Measurements from ENCODE around the gene COPS7A. TPM values are rescaled to one million over a fixed set of nuclear protein-coding genes. Genes with fewer than 3 reads are reported as not detected.

The COPS7A gene
- total and polyA plus RNA-seq, 9 of the 15 experiments (the other 6 are each of a cell fraction or from before 2014, with no cell fraction given) = 12.7 to 36.0 (median 24.3) TPM

GRCh38 chr12:6778574-6779550, 55.0 kb downstream of the COPS7A start (continued):
- TF ChIP-seq HNRNPL (IDR thresholded peaks at IDR 0.05; ENCODE audit: low read depth, low read length) (no peak), RAD51 (IDR thresholded peaks at IDR 0.05; ENCODE audit: borderline replicate concordance, low read depth) (no peak), ZKSCAN8 (CRISPR knock-in tag; IDR thresholded peaks at IDR 0.05) (no peak), ZNF184 (CRISPR knock-in tag; IDR thresholded peaks at IDR 0.05) (no peak), SUPT5H (IDR thresholded peaks at IDR 0.05) (peak; percentile 35; the same call in 1 of the 2 replicates), ZZZ3 (IDR thresholded peaks at IDR 0.05) (no peak), FOXM1 (IDR thresholded peaks at IDR 0.05; ENCODE audit: low read depth) (no peak), FOXM1 (CRISPR knock-in tag; IDR thresholded peaks at IDR 0.05; ENCODE audit: low read depth) (no peak), ZFPM2 (CRISPR knock-in tag; IDR thresholded peaks at IDR 0.05) (no peak), ZNF699 (CRISPR knock-in tag; IDR thresholded peaks at IDR 0.05; ENCODE audit: insufficient replicate concordance) (no peak), MTA3 (IDR thresholded peaks at IDR 0.05; ENCODE audit: borderline replicate concordance) (0 out of 2 replicates have a peak, but pooled peaks have one; percentile 46), MEF2A (IDR thresholded peaks at IDR 0.05; ENCODE audit: control insufficient read depth, low read depth, low read length) (no peak), RFX5 (IDR thresholded peaks at IDR 0.05; ENCODE audit: low read depth, low read length) (no peak), POLR2AphosphoS5 (IDR thresholded peaks at IDR 0.05; ENCODE audit: control insufficient read depth, insufficient read depth, low read depth, low read length) (no peak), NR2C1 (IDR thresholded peaks at IDR 0.05) (no peak), NR2C1 (tag; IDR thresholded peaks at IDR 0.05) (no peak), NFIX (CRISPR knock-in tag; IDR thresholded peaks at IDR 0.05; ENCODE audit: low read depth) (no peak), SIX5 (IDR thresholded peaks at IDR 0.05; ENCODE audit: borderline replicate concordance in 1 of 2, insufficient read depth in 1 of 2, low read depth in 1 of 2, low read length in 2 of 2) (no peak), YY1 (IDR thresholded peaks at IDR 0.05; ENCODE audit: borderline replicate concordance in 1 of 3, control insufficient read depth in 1 of 3, extremely low read depth in 1 of 3, insufficient read depth in 3 of 3, insufficient read length in 1 of 3, insufficient replicate concordance in 2 of 3, low read depth in 1 of 3, low read length in 2 of 3) (peak in 1 of 3 experiments; percentile 21)
- TF ChIP-seq, protein P1, sequence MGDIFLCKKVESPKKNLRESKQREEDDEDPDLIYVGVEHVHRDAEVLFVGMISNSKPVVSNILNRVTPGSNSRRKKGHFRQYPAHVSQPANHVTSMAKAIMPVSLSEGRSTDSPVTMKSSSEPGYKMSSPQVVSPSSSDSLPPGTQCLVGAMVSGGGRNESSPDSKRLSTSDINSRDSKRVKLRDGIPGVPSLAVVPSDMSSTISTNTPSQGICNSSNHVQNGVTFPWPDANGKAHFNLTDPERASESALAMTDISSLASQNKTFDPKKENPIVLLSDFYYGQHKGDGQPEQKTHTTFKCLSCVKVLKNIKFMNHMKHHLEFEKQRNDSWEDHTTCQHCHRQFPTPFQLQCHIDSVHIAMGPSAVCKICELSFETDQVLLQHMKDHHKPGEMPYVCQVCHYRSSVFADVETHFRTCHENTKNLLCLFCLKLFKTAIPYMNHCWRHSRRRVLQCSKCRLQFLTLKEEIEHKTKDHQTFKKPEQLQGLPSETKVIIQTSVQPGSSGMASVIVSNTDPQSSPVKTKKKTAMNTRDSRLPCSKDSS (IDR thresholded peaks at IDR 0.05; ENCODE audit: low read depth, partially characterized antibody) = no peak
- TF ChIP-seq, protein P2, sequence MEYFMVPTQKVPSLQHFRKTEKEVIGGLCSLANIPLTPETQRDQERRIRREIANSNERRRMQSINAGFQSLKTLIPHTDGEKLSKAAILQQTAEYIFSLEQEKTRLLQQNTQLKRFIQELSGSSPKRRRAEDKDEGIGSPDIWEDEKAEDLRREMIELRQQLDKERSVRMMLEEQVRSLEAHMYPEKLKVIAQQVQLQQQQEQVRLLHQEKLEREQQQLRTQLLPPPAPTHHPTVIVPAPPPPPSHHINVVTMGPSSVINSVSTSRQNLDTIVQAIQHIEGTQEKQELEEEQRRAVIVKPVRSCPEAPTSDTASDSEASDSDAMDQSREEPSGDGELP (CRISPR knock-in tag; IDR thresholded peaks at IDR 0.05; ENCODE audit: borderline replicate concordance) = peak; percentile 85
- TF ChIP-seq, protein P3, sequence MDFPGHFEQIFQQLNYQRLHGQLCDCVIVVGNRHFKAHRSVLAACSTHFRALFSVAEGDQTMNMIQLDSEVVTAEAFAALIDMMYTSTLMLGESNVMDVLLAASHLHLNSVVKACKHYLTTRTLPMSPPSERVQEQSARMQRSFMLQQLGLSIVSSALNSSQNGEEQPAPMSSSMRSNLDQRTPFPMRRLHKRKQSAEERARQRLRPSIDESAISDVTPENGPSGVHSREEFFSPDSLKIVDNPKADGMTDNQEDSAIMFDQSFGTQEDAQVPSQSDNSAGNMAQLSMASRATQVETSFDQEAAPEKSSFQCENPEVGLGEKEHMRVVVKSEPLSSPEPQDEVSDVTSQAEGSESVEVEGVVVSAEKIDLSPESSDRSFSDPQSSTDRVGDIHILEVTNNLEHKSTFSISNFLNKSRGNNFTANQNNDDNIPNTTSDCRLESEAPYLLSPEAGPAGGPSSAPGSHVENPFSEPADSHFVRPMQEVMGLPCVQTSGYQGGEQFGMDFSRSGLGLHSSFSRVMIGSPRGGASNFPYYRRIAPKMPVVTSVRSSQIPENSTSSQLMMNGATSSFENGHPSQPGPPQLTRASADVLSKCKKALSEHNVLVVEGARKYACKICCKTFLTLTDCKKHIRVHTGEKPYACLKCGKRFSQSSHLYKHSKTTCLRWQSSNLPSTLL (IDR thresholded peaks at IDR 0.05) = no peak

All from K562 (cell line).